Measurements from ENCODE around the gene CENPX. TPM values are rescaled to one million over a fixed set of nuclear protein-coding genes. Genes with fewer than 3 reads are reported as not detected.

Gene CENPX
- polyA plus RNA-seq, 4 donors: 43.4 to 241 (median 122) TPM

GRCh38 chr17:81998691-81999438, 23.8 kb downstream of the CENPX start:
- peaks cover 0 to 56% (median 0%) of the 10 kb centered on the region in 3 donors for H3K36me3 ChIP-seq (ENCODE audit: control insufficient read depth in 3 of 3, insufficient read depth in 2 of 3, low read depth in 1 of 3, low read length in 3 of 3)
- H3K4me1 ChIP-seq (ENCODE audit: control insufficient read depth in 3 of 3, insufficient read depth in 2 of 3, low read depth in 1 of 3, low read length in 2 of 3): peaks cover 0 to 23% (median 2%) of the 10 kb centered on the region in 3 donors
- no peaks in the 10 kb centered on the region for H3K9me3 ChIP-seq (ENCODE audit: control insufficient read depth in 2 of 2, insufficient read depth in 1 of 2, low read depth in 1 of 2, low read length in 1 of 2)
- H3K4me3 ChIP-seq (ENCODE audit: low read depth in 1 of 3, low read length in 3 of 3): no peak overlapping the region
- DNase-seq (no peak), FAIRE-seq (no peak)
- no peaks in the 10 kb centered on the region for H3K27me3 ChIP-seq (ENCODE audit: control insufficient read depth in 3 of 3, insufficient read depth in 3 of 3, low read length in 3 of 3)
- H3K27ac ChIP-seq (ENCODE audit: low read depth in 1 of 3, low read length in 2 of 3): no peak overlapping the region
- WGBS, 3 donors: 85 to 89% (median 86%) methylated on average over 14 of the region's 14 CpGs

DNA sequence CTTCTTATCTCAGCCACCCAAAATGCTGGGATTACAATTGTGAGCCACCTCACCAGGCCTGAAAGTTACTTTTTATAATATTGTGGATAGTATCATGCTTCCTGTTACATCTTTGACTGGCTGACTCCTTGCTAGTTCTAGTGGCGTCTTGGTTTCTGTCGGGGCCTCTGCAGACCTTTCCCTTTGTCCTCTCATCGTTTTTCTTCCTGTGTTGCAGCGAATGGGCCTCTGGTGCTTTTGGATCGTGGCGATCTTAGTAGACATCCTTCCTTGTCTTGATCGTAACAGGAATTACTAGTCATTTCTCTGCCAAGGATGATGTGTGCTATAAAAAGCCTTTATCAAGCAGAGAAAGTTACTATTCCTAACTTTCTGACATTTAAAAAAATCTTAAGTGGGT, 24.5 kb downstream of the CENPX start:
- Histone ChIP-seq H3K4me3 (ENCODE audit: low read depth in 1 of 3, low read length in 3 of 3) (no peak overlapping the region), H3K27me3 (ENCODE audit: control insufficient read depth in 3 of 3, insufficient read depth in 3 of 3, low read length in 3 of 3) (no peaks in the 10 kb centered on the region), H3K36me3 (ENCODE audit: control insufficient read depth in 3 of 3, insufficient read depth in 2 of 3, low read depth in 1 of 3, low read length in 3 of 3) (peaks cover 0 to 55% (median 0%) of the 10 kb centered on the region in 3 donors), H3K9me3 (ENCODE audit: control insufficient read depth in 2 of 2, insufficient read depth in 1 of 2, low read depth in 1 of 2, low read length in 1 of 2) (no peaks in the 10 kb centered on the region), H3K4me1 (ENCODE audit: control insufficient read depth in 3 of 3, insufficient read depth in 2 of 3, low read depth in 1 of 3, low read length in 2 of 3) (peaks cover 0 to 23% (median 2%) of the 10 kb centered on the region in 3 donors), H3K27ac (ENCODE audit: low read depth in 1 of 3, low read length in 2 of 3) (no peak overlapping the region)
- 86 to 93% (median 91%) methylated on average over 7 of the region's 7 CpGs for WGBS, 3 donors
- FAIRE-seq: no peak
- DNase-seq: no peak

GRCh38 chr17:81996757-81997441, 25.8 kb downstream of the CENPX start:
- WGBS, 3 donors: 91 to 96% (median 95%) methylated on average over 30 of the region's 30 CpGs
- Histone ChIP-seq H3K27me3 (ENCODE audit: control insufficient read depth in 3 of 3, insufficient read depth in 3 of 3, low read length in 3 of 3) (no peaks in the 10 kb centered on the region), H3K9me3 (ENCODE audit: control insufficient read depth in 2 of 2, insufficient read depth in 1 of 2, low read depth in 1 of 2, low read length in 1 of 2) (no peaks in the 10 kb centered on the region), H3K27ac (ENCODE audit: low read depth in 1 of 3, low read length in 2 of 3) (no peak overlapping the region), H3K4me3 (ENCODE audit: low read depth in 1 of 3, low read length in 3 of 3) (no peak overlapping the region), H3K36me3 (ENCODE audit: control insufficient read depth in 3 of 3, insufficient read depth in 2 of 3, low read depth in 1 of 3, low read length in 3 of 3) (peaks cover 0 to 59% (median 0%) of the 10 kb centered on the region in 3 donors), H3K4me1 (ENCODE audit: control insufficient read depth in 3 of 3, insufficient read depth in 2 of 3, low read depth in 1 of 3, low read length in 2 of 3) (peaks cover 0 to 33% (median 2%) of the 10 kb centered on the region in 3 donors)
- DNase-seq (no peak), FAIRE-seq (no peak)

GRCh38 chr17:81996232-81996756, 26.4 kb downstream of the CENPX start:
- Histone ChIP-seq H3K27me3 (ENCODE audit: control insufficient read depth in 3 of 3, insufficient read depth in 3 of 3, low read length in 3 of 3) (no peaks in the 10 kb centered on the region), H3K9me3 (ENCODE audit: control insufficient read depth in 2 of 2, insufficient read depth in 1 of 2, low read depth in 1 of 2, low read length in 1 of 2) (no peaks in the 10 kb centered on the region), H3K4me1 (ENCODE audit: control insufficient read depth in 3 of 3, insufficient read depth in 2 of 3, low read depth in 1 of 3, low read length in 2 of 3) (peaks cover 0 to 34% (median 4%) of the 10 kb centered on the region in 3 donors), H3K36me3 (ENCODE audit: control insufficient read depth in 3 of 3, insufficient read depth in 2 of 3, low read depth in 1 of 3, low read length in 3 of 3) (peaks cover 0 to 59% (median 0%) of the 10 kb centered on the region in 3 donors), H3K27ac (ENCODE audit: low read depth in 1 of 3, low read length in 2 of 3) (no peak overlapping the region), H3K4me3 (ENCODE audit: low read depth in 1 of 3, low read length in 3 of 3) (no peak overlapping the region)
- DNase-seq (no peak), FAIRE-seq (no peak)
- WGBS, 3 donors: 89 to 93% (median 92%) methylated on average over 20 to 28 of the region's 28 CpGs

GRCh38 chr17:81995463-81996231, 27.0 kb downstream of the CENPX start:
- no peak for DNase-seq
- 94 to 97% (median 95%) methylated on average over 28 to 29 of the region's 29 CpGs for WGBS, 3 donors

DNA sequence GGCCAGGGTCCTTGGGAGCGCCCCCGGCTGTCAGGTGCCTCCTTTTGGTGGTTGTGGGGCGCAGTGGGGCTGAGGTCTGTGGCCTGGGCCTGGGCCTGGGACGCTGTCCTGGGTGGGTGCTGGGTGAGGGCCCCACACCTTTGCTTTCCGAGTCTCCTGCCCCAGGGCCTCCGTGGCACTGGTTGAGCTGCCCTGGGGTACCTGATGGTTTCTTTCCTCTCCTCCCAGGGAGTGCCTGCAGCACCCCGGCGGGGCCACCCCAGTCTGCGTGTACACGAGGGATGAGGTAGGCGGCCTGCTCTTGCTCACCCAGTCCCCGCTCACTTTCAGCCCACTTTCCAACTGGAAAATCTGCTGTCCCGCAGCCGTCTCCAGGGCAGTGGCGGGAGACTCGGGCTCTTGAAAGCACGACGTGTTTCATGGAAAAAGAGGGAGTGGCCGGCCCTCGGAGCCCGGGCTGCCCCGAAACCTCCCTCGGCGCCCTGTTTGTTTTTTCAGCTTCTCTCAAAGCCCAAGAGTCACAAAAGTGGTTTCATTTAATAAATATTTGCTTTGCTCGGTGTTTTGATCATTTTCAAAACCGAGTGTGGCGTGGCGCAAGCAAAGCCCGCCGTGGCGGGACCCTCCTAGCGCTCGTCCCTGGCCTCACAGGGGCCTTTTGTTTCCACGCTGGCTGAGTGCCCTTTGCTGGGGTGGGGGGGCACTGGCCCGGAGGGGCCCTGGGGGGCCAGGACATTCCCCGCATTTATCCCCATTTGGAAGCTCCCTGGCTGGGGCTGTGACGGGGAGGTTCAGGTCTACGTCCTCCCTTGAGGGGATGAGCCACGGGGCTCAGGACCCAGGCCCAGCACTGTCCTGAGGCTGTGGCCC, 27.9 kb downstream of the CENPX start:
- FAIRE-seq: no peak

More at GRCh38 chr17:81995463-81996231, 27.0 kb downstream of the CENPX start:
- Histone ChIP-seq H3K4me1 (ENCODE audit: control insufficient read depth in 3 of 3, insufficient read depth in 2 of 3, low read depth in 1 of 3, low read length in 2 of 3) (peaks cover 0 to 32% (median 6%) of the 10 kb centered on the region in 3 donors), H3K27me3 (ENCODE audit: control insufficient read depth in 3 of 3, insufficient read depth in 3 of 3, low read length in 3 of 3) (no peaks in the 10 kb centered on the region), H3K36me3 (ENCODE audit: control insufficient read depth in 3 of 3, insufficient read depth in 2 of 3, low read depth in 1 of 3, low read length in 3 of 3) (peaks cover 0 to 65% (median 0%) of the 10 kb centered on the region in 3 donors), H3K9me3 (ENCODE audit: control insufficient read depth in 2 of 2, insufficient read depth in 1 of 2, low read depth in 1 of 2, low read length in 1 of 2) (peaks cover 0 to 2% of the 10 kb centered on the region in 2 donors), H3K27ac (ENCODE audit: low read depth in 1 of 3, low read length in 2 of 3) (no peak overlapping the region), H3K4me3 (ENCODE audit: low read depth in 1 of 3, low read length in 3 of 3) (no peak overlapping the region)
- FAIRE-seq: no peak

DNA sequence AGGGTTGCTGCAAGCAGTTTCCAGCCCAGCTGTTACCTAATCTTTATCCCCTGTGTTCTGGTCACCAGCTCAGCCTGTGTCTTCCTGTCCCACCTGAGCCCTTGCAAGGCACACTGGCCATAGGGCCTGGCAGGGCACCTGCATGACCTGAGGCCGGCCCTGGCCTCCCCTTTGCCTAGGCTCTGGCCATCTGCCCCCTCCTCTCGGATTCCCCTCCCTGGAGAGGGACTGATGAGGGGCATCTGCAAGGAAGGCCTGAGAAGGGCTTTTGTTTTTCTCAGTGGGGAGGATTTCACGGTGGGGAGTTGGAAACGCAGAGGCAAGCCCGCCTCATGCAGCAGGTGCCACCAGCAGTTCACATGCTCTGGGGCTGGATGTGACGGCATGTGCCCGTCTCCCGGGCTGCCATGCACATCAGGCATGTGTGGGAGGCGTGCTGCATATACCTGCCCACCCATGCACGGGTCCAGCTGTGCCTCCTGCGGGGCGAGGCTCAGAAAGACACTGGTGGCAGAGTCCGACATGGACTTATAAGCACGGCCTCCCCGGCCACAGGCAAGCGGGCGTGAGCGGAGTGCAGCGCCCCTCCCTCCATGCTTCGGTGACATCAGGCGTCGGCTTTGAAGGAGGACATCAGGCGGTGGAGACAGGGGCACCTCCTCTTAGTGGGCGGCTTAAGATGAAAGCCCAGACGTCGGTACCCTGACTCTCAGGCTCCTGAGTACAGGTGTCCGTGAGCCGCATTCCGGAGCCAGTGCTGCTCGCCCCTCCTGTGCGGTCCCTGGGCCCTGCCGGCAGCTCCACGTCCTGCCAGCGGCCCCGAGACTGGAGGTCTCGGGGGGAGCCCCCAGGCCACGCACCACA, 28.7 kb downstream of the CENPX start:
- Histone ChIP-seq H3K27me3 (ENCODE audit: control insufficient read depth in 3 of 3, insufficient read depth in 3 of 3, low read length in 3 of 3) (no peaks in the 10 kb centered on the region), H3K4me1 (ENCODE audit: control insufficient read depth in 3 of 3, insufficient read depth in 2 of 3, low read depth in 1 of 3, low read length in 2 of 3) (peaks cover 0 to 20% (median 4%) of the 10 kb centered on the region in 3 donors), H3K36me3 (ENCODE audit: control insufficient read depth in 3 of 3, insufficient read depth in 2 of 3, low read depth in 1 of 3, low read length in 3 of 3) (peaks cover 0 to 70% (median 0%) of the 10 kb centered on the region in 3 donors), H3K9me3 (ENCODE audit: control insufficient read depth in 2 of 2, insufficient read depth in 1 of 2, low read depth in 1 of 2, low read length in 1 of 2) (peaks cover 0 to 5% of the 10 kb centered on the region in 2 donors), H3K27ac (ENCODE audit: low read depth in 1 of 3, low read length in 2 of 3) (no peak overlapping the region), H3K4me3 (ENCODE audit: low read depth in 1 of 3, low read length in 3 of 3) (no peak overlapping the region)
- no peak for DNase-seq
- FAIRE-seq: no peak
- WGBS, 3 donors: 92 to 93% (median 92%) methylated on average over 37 of the region's 37 CpGs

More for the DNA sequence above, 27.9 kb downstream of the CENPX start:
- H3K4me1 ChIP-seq (ENCODE audit: control insufficient read depth in 3 of 3, insufficient read depth in 2 of 3, low read depth in 1 of 3, low read length in 2 of 3): peaks cover 0 to 24% (median 4%) of the 10 kb centered on the region in 3 donors
- WGBS, 3 donors: 86 to 90% (median 87%) methylated on average over 33 to 39 of the region's 39 CpGs
- H3K27ac ChIP-seq (ENCODE audit: low read depth in 1 of 3, low read length in 2 of 3): no peak overlapping the region
- no peaks in the 10 kb centered on the region for H3K27me3 ChIP-seq (ENCODE audit: control insufficient read depth in 3 of 3, insufficient read depth in 3 of 3, low read length in 3 of 3)
- DNase-seq: no peak
- peaks cover 0 to 5% of the 10 kb centered on the region in 2 donors for H3K9me3 ChIP-seq (ENCODE audit: control insufficient read depth in 2 of 2, insufficient read depth in 1 of 2, low read depth in 1 of 2, low read length in 1 of 2)
- H3K36me3 ChIP-seq (ENCODE audit: control insufficient read depth in 3 of 3, insufficient read depth in 2 of 3, low read depth in 1 of 3, low read length in 3 of 3): peaks cover 0 to 69% (median 0%) of the 10 kb centered on the region in 3 donors
- no peak overlapping the region for H3K4me3 ChIP-seq (ENCODE audit: low read depth in 1 of 3, low read length in 3 of 3)
